Measurements from ENCODE around the gene NMT1. TPM values are rescaled to one million over a fixed set of nuclear protein-coding genes. Genes with fewer than 3 reads are reported as not detected.

Gene NMT1
- total RNA-seq, 1 donor from 2014 or later = 96.5 TPM

DNA sequence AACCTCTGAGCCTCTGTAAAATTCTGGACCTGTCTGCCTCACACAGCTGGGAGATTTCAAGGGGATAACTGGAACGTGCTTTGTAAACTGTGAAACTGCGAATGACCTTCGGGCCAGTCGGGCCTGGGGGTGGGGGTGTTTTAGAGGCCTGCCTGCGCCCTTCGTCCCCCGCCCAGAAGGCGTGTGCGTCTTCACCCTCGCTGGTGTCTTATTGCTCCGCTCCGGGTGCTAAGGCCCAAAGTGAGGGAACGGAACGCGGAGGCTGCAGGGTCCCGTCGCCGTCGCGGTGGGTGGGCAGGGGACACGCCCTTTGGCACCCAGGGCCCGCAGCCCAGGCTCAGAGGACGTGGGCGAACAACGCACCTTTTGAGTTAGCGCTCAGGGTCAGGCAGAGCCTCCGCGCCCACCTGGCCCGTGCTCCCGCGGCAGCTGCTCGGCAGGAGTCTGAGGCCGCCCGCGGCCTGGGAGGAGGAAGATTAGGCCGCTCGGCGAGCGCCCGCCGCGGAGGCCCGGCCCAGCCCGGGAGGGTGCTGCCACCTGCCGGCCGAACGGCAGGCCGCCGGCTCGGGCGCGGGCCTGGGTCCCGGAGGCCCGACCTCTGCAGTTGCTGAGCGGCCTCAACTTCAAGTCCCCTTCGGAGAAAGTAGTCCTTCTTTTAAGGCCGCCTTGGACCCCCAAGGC lies 39.4 kb upstream of the NMT1 start:
- Mint-ChIP-seq H3K4me1 (ENCODE audit: low read depth, unreplicated experiment) (peaks cover 30% of the 10 kb centered on the region), H3K9me3 (ENCODE audit: unreplicated experiment) (peaks cover 6% of the 10 kb centered on the region), H3K36me3 (ENCODE audit: unreplicated experiment) (peaks cover 5% of the 10 kb centered on the region), H3K27ac (ENCODE audit: unreplicated experiment) (peak overlapping the region; percentile 29), H3K27me3 (ENCODE audit: unreplicated experiment) (peaks cover 14% of the 10 kb centered on the region), H3K4me3 (ENCODE audit: unreplicated experiment) (peak overlapping the region; percentile 58)
- TF ChIP-seq, protein P1, sequence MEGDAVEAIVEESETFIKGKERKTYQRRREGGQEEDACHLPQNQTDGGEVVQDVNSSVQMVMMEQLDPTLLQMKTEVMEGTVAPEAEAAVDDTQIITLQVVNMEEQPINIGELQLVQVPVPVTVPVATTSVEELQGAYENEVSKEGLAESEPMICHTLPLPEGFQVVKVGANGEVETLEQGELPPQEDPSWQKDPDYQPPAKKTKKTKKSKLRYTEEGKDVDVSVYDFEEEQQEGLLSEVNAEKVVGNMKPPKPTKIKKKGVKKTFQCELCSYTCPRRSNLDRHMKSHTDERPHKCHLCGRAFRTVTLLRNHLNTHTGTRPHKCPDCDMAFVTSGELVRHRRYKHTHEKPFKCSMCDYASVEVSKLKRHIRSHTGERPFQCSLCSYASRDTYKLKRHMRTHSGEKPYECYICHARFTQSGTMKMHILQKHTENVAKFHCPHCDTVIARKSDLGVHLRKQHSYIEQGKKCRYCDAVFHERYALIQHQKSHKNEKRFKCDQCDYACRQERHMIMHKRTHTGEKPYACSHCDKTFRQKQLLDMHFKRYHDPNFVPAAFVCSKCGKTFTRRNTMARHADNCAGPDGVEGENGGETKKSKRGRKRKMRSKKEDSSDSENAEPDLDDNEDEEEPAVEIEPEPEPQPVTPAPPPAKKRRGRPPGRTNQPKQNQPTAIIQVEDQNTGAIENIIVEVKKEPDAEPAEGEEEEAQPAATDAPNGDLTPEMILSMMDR (IDR thresholded peaks at IDR 0.05; ENCODE audit: partially characterized antibody, unreplicated experiment) = peak; percentile 94
- peak; percentile 85 for DNase-seq

DNA sequence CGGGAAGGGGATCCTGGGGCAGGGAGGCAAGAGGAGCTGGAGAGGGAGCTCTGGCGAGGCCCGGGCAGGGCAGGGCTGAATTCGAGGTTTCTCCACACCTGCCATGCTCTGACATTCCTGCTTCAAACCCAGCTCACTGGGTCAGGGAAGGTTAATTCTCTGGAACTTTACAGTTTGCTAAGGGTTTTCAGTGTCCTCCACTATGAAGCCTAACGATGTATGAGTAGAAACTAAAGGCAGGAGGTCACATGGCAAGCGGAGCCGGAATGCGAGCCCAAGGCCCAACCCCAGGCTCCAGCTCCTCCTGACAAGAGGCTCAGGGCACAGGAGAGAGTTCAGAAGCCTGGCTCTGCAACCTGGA lies 38.8 kb upstream of the NMT1 start:
- H3K9me3 Mint-ChIP-seq (ENCODE audit: unreplicated experiment) = peaks cover 6% of the 10 kb centered on the region
- no peak overlapping the region for H3K4me3 Mint-ChIP-seq (ENCODE audit: unreplicated experiment)
- H3K27ac Mint-ChIP-seq (ENCODE audit: unreplicated experiment) = no peak overlapping the region
- peaks cover 14% of the 10 kb centered on the region for H3K27me3 Mint-ChIP-seq (ENCODE audit: unreplicated experiment)
- H3K36me3 Mint-ChIP-seq (ENCODE audit: unreplicated experiment) = peaks cover 5% of the 10 kb centered on the region
- DNase-seq = no peak
- TF ChIP-seq, protein P1 (IDR thresholded peaks at IDR 0.05; ENCODE audit: partially characterized antibody, unreplicated experiment) = peak; percentile 44
- H3K4me1 Mint-ChIP-seq (ENCODE audit: low read depth, unreplicated experiment) = peaks cover 30% of the 10 kb centered on the region

DNA sequence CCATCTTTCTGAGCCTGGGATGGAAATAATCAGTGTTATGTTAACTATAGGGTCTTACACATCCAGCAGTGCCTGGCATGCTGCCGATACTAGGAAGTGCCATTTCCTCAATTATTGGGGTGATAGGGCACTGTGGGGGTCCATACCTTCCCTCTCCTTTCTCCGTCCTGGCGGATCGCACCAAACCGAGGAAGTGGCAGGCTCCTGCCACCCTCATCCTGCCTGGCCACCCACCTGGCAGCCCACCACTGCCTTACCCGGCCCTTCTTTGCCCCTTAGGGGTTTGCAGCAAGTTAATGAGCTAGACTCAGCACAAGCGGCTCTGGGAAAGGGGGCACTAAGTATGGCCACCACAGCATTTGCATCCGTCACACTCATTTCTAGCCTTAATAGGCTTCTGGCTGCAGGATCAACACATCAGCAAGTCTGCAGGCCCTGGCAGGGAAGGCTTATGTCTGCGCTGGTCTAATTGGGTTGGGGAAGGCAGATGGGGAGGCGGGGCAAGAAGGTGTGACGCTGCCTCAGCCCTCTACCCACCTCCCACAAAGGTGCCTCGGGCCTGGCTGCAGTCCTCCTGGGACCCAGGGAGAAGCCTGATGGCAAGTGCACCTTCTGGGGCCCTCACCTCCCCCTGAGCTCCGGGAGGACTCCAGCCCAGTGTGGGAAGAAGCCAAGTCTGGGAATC lies 38.3 kb upstream of the NMT1 start:
- DNase-seq = peak; percentile 54
- TF ChIP-seq, protein P1 (IDR thresholded peaks at IDR 0.05; ENCODE audit: partially characterized antibody, unreplicated experiment) = no peak
- Mint-ChIP-seq H3K36me3 (ENCODE audit: unreplicated experiment) (peaks cover 5% of the 10 kb centered on the region), H3K27me3 (ENCODE audit: unreplicated experiment) (peaks cover 14% of the 10 kb centered on the region), H3K27ac (ENCODE audit: unreplicated experiment) (peak overlapping the region; percentile 43), H3K4me3 (ENCODE audit: unreplicated experiment) (no peak overlapping the region), H3K9me3 (ENCODE audit: unreplicated experiment) (peaks cover 6% of the 10 kb centered on the region), H3K4me1 (ENCODE audit: low read depth, unreplicated experiment) (peaks cover 30% of the 10 kb centered on the region)

DNA sequence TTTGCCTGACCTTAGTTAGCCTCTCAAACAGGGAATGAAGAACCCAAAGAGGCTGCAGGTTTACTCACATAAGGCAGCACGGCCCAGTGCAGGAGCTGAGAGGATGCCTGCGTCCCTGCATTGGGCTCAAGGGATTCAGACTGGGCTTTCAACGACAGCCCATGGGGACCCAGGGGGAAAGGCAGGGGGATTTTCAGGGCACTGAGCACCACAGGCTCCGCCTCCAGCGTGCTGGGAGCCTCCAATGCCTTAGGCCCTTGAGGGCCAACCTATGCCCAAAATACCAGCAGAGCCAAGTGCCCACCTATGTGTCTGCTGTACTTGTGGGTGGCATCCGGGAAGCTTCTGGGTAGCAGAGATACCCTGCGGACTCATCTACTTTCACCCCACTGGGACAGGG lies 32.0 kb upstream of the NMT1 start:
- Mint-ChIP-seq H3K36me3 (ENCODE audit: unreplicated experiment) (peaks cover 5% of the 10 kb centered on the region), H3K4me3 (ENCODE audit: unreplicated experiment) (no peak overlapping the region), H3K27me3 (ENCODE audit: unreplicated experiment) (peaks cover 2% of the 10 kb centered on the region), H3K9me3 (ENCODE audit: unreplicated experiment) (peaks cover 2% of the 10 kb centered on the region), H3K27ac (ENCODE audit: unreplicated experiment) (no peak overlapping the region), H3K4me1 (ENCODE audit: low read depth, unreplicated experiment) (peaks cover 5% of the 10 kb centered on the region)
- no peak for DNase-seq
- TF ChIP-seq, protein P1 (IDR thresholded peaks at IDR 0.05; ENCODE audit: partially characterized antibody, unreplicated experiment) = no peak
